WI38 (cell line): Measurements from ENCODE around the gene ASB15.

Experiments
- H3K4me3 ChIP-seq: 2 replicates; pipeline ENCODE4 v1.5.1; 2011; ENCODE audit warnings: low read depth, mild to moderate bottlenecking, control low read depth, low read length
- CTCF ChIP-seq: IDR thresholded peaks from 2 replicates; pipeline ENCODE4 v1.5.1; 2012; ENCODE audit warnings: low read depth, mild to moderate bottlenecking, control low read depth, low read length

ASB15 gene

GRCh38 chr7:123558289-123558874, 43.2 kb upstream of the ASB15 start:
- TF ChIP-seq CTCF: no peak

GRCh38 chr7:123562121-123562520, 39.5 kb upstream of the ASB15 start:
- no peak overlapping the region for H3K4me3 ChIP-seq
- TF ChIP-seq CTCF: no peak

More at GRCh38 chr7:123558289-123558874, 43.2 kb upstream of the ASB15 start:
- peak overlapping the region; percentile 100 for H3K4me3 ChIP-seq

- H3K4me3 ChIP-seq: no peak overlapping the region
- no peak for TF ChIP-seq CTCF
These were observed 32.1 kb upstream of the ASB15 start for GRCh38 chr7:123569352-123570010.

- no peak for TF ChIP-seq CTCF
- no peak overlapping the region for H3K4me3 ChIP-seq
These were observed 31.0 kb upstream of the ASB15 start for GRCh38 chr7:123570390-123571182.

- TF ChIP-seq CTCF: no peak
These were observed 30.4 kb upstream of the ASB15 start for GRCh38 chr7:123571187-123571586.

GRCh38 chr7:123571684-123572083, 29.9 kb upstream of the ASB15 start:
- no peak for TF ChIP-seq CTCF
- H3K4me3 ChIP-seq: no peak overlapping the region

More at GRCh38 chr7:123571187-123571586, 30.4 kb upstream of the ASB15 start:
- H3K4me3 ChIP-seq: no peak overlapping the region

GRCh38 chr7:123573341-123573740, 28.3 kb upstream of the ASB15 start:
- H3K4me3 ChIP-seq: no peak overlapping the region
- TF ChIP-seq CTCF: no peak
